Measurements from ENCODE around the gene GSTT2B.
"Not testable (repeated sequence)": the region's sequence is repeated elsewhere in the genome, so short reads cannot be mapped to it uniquely, and the experiment has no call there.

The GSTT2B gene

GRCh38 chr22:23970816-23971486, 10.0 kb upstream of the GSTT2B start:
- no peaks in the 10 kb centered on the region for H3K9me3 Mint-ChIP-seq
- peaks cover 20% of the 10 kb centered on the region for H3K4me1 Mint-ChIP-seq (ENCODE audit: low read depth)
- no peak overlapping the region for H3K4me3 Mint-ChIP-seq
- no peaks in the 10 kb centered on the region for H3K27me3 Mint-ChIP-seq
- peak overlapping the region; percentile 64 for H3K27ac Mint-ChIP-seq
- peaks cover 32% of the 10 kb centered on the region for H3K36me3 Mint-ChIP-seq (ENCODE audit: low read depth)
- DNase-seq = no peak

GRCh38 chr22:23970201-23970641, 9.2 kb upstream of the GSTT2B start:
- Mint-ChIP-seq H3K36me3 (ENCODE audit: low read depth) (peaks cover 32% of the 10 kb centered on the region), H3K9me3 (no peaks in the 10 kb centered on the region), H3K27me3 (no peaks in the 10 kb centered on the region), H3K4me1 (ENCODE audit: low read depth) (peaks cover 20% of the 10 kb centered on the region), H3K4me3 (no peak overlapping the region), H3K27ac (peak overlapping the region; percentile 16)
- no peak for DNase-seq

DNA sequence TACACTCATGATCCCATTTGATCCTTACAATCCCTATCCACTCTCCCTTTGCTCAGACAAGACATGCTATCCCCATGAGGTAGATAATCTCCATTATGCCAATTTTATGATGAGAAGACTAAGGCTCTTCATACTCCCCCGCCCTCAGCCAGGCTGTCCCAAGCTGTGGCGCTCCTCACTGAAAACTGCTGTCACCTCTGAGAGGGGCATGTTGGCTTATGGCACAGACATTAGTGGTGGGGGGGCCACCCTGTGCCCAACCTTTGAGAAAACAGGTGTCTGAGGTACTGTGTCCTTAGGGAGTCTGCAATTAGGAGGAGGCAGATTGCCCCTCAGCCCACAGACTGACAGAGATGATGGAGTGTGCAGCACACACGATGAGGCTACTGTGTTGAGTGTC, 8.1 kb upstream of the GSTT2B start:
- Mint-ChIP-seq H3K4me1 (ENCODE audit: low read depth) (peaks cover 20% of the 10 kb centered on the region), H3K4me3 (no peak overlapping the region), H3K27ac (peak overlapping the region; percentile 29), H3K9me3 (no peaks in the 10 kb centered on the region), H3K27me3 (no peaks in the 10 kb centered on the region), H3K36me3 (ENCODE audit: low read depth) (peaks cover 32% of the 10 kb centered on the region)
- DNase-seq = no peak

GRCh38 chr22:23966568-23966967, 5.6 kb upstream of the GSTT2B start, which contains the start of gene DDTL:
TSS of gene DDTL (plus strand) at chr22:23966888. CDS start at chr22:23966915, 27 bp downstream.
- H3K27ac Mint-ChIP-seq, H3K9me3 Mint-ChIP-seq, DNase-seq, H3K4me3 Mint-ChIP-seq, H3K27me3 Mint-ChIP-seq: not testable (repeated sequence)
- peaks cover 17% of the 10 kb centered on the region for H3K4me1 Mint-ChIP-seq (ENCODE audit: low read depth)
- H3K36me3 Mint-ChIP-seq (ENCODE audit: low read depth) = peaks cover 26% of the 10 kb centered on the region

- not testable (repeated sequence) for DNase-seq, H3K9me3 Mint-ChIP-seq, H3K27ac Mint-ChIP-seq, H3K4me3 Mint-ChIP-seq, H3K27me3 Mint-ChIP-seq
- peaks cover 12% of the 10 kb centered on the region for H3K4me1 Mint-ChIP-seq (ENCODE audit: low read depth)
- H3K36me3 Mint-ChIP-seq (ENCODE audit: low read depth) = peaks cover 22% of the 10 kb centered on the region
These were observed 5.1 kb upstream of the GSTT2B start for GRCh38 chr22:23966094-23966493.

GRCh38 chr22:23956301-23956900, 4.6 kb downstream of the GSTT2B start:
- not testable (repeated sequence) for H3K36me3 Mint-ChIP-seq (ENCODE audit: low read depth); H3K9me3 Mint-ChIP-seq; H3K27me3 Mint-ChIP-seq; H3K27ac Mint-ChIP-seq; H3K4me3 Mint-ChIP-seq; H3K4me1 Mint-ChIP-seq (ENCODE audit: low read depth)
- DNase-seq = peak; percentile 76

DNA sequence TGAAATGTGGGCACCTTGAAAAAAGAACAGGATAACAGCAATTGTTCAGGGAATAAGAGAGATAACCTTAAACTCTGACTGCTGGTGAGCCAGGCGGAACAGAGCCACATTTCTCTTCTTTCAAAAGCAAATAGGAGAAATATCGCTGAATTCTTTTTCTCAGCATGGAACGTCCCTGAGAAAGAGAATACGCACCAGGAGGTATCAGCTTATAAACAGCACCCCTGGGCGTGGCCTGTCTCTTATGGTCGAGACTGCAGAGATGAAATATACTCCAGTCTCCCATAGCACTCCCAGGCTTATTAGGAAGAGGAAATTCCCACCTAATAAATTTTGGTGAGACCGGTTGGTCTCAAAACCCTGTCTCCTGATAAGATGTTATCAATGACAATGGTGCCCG, 5.1 kb downstream of the GSTT2B start:
- not testable (repeated sequence) for DNase-seq; H3K27ac Mint-ChIP-seq; H3K4me1 Mint-ChIP-seq (ENCODE audit: low read depth); H3K36me3 Mint-ChIP-seq (ENCODE audit: low read depth); H3K27me3 Mint-ChIP-seq; H3K4me3 Mint-ChIP-seq; H3K9me3 Mint-ChIP-seq

DNA sequence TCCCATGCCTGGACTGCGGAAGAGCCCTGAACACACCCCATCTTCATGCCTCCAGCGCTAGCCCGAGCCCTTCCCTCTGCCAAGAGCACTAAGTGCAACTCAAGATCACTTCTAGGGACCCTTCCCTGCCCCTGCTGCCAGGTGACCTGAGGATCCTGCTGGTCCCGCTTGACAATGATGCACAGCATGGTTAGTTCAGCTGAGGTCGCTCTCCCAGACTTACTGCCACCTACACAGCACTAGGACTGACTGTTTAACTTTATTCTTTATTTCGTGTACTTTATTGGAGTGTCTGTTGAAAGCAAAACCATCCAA, 6.0 kb downstream of the GSTT2B start:
- H3K4me3 Mint-ChIP-seq; H3K27ac Mint-ChIP-seq; H3K27me3 Mint-ChIP-seq; DNase-seq; H3K4me1 Mint-ChIP-seq (ENCODE audit: low read depth); H3K9me3 Mint-ChIP-seq; H3K36me3 Mint-ChIP-seq (ENCODE audit: low read depth): not testable (repeated sequence)

DNA sequence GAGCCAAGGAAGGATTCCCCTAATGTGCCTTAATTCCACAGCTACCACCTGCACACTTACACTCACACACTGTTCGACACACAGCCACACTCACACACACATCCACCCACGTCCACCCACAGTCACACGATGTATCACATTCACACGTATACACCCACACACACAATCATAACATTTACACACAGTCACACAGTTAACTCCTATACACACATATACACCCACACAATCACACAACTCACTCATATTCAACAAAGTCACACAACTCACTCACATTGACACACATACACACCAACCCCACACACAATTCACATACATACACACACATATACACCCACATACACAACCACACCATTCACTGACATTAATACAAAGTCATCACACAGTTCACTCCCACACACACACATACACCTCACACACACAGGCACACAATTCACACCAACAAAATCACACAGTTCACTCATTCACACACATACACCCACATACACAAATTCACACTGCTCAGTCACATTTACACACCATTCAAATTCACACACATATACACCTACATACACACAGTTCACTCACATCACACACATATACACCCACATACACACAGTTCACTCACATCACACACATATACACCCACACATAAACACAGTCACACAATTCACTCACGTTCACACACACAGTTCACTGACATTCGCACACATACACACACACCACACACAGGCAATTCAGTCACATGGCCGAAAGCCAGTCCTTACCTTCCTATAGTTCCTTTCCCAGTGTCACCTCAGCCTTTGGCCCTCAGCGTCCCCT, 6.6 kb downstream of the GSTT2B start:
- H3K36me3 Mint-ChIP-seq (ENCODE audit: low read depth); DNase-seq; H3K4me3 Mint-ChIP-seq; H3K27ac Mint-ChIP-seq; H3K4me1 Mint-ChIP-seq (ENCODE audit: low read depth); H3K9me3 Mint-ChIP-seq; H3K27me3 Mint-ChIP-seq: not testable (repeated sequence)

GRCh38 chr22:23953485-23953884, 7.5 kb downstream of the GSTT2B start:
- not testable (repeated sequence) for H3K27me3 Mint-ChIP-seq; H3K9me3 Mint-ChIP-seq; DNase-seq; H3K27ac Mint-ChIP-seq; H3K4me3 Mint-ChIP-seq; H3K4me1 Mint-ChIP-seq (ENCODE audit: low read depth); H3K36me3 Mint-ChIP-seq (ENCODE audit: low read depth)

DNA sequence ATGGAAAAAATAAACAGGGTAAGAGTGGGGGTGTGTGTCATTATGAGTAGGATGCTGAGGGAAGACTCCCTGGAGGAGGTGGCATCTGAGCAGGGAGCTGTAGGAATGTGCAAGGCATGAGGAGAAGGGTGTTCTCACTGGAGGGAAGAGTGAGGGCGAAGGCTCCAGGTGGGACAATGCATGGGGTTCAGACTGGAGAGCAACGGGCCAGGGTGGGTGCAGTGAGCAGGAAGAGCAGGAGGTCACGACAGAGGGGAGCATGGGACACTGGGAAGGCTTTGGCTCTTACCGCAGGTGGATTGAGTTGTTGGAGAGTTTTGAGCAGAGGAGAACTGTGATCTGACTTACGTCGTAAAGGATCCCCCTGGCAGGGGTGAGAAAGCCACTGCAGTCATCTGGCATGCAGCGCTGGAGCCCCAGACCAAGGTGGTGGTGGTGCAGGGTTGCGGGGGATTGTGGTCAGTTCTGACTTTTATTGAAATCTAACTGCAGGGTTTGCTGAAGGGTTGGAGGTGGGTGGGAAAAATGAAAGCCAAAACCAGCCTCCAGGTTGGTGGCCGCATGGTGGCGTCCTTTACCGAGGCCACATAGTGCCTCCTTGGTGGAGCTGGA, 8.1 kb downstream of the GSTT2B start:
- not testable (repeated sequence) for H3K27me3 Mint-ChIP-seq; H3K36me3 Mint-ChIP-seq (ENCODE audit: low read depth); H3K9me3 Mint-ChIP-seq; DNase-seq; H3K27ac Mint-ChIP-seq; H3K4me1 Mint-ChIP-seq (ENCODE audit: low read depth); H3K4me3 Mint-ChIP-seq

DNA sequence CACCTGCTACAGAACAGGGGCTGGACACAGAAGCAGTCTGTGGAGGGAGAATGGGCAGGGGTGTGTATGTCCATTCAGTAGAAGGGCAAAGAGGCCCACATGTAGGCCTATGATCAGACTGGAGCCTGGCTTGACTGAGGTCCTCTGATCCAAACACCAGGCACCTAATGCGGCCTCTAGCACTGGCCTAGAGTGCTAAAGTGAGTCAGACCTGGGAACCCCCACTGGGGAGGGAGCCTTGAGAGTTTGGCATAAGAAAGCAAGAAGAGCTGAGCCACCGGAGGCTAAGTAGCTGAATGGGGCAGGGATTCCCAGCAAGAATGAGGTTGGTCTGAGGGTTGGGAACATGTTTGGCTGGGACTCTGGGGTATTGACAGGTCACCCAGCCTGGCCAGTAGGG, 9.6 kb downstream of the GSTT2B start:
- H3K27me3 Mint-ChIP-seq; H3K9me3 Mint-ChIP-seq; H3K4me3 Mint-ChIP-seq; H3K4me1 Mint-ChIP-seq (ENCODE audit: low read depth); DNase-seq; H3K27ac Mint-ChIP-seq; H3K36me3 Mint-ChIP-seq (ENCODE audit: low read depth): not testable (repeated sequence)

- H3K4me3 Mint-ChIP-seq; H3K27ac Mint-ChIP-seq; H3K9me3 Mint-ChIP-seq; H3K27me3 Mint-ChIP-seq; H3K4me1 Mint-ChIP-seq (ENCODE audit: low read depth); DNase-seq; H3K36me3 Mint-ChIP-seq (ENCODE audit: low read depth): not testable (repeated sequence)
These were observed 11.2 kb downstream of the GSTT2B start for GRCh38 chr22:23949764-23950163.

DNA sequence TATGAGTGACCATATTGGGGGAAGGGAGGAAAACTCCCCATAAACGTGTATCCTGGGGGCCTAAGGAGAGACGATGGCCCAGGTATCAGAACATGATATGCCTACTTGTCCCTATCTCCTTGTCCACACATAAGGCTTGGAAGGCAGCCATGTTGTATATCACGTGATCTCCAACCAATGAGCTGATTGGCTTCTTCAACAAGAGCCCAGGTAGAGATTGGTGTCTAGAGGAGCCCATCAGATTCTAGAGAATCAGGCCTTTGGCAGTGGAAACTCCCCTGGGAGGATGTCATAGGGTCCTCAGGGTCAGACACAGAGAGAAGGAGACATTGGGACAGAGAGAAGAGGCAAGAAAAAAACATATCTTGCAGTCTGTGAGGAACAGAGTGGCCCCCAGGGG, 13.6 kb downstream of the GSTT2B start:
- DNase-seq; H3K36me3 Mint-ChIP-seq (ENCODE audit: low read depth); H3K4me3 Mint-ChIP-seq; H3K9me3 Mint-ChIP-seq; H3K4me1 Mint-ChIP-seq (ENCODE audit: low read depth); H3K27ac Mint-ChIP-seq; H3K27me3 Mint-ChIP-seq: not testable (repeated sequence)

GRCh38 chr22:23940166-23940565, 20.8 kb downstream of the GSTT2B start:
- H3K27ac Mint-ChIP-seq; H3K36me3 Mint-ChIP-seq (ENCODE audit: low read depth); H3K4me3 Mint-ChIP-seq; H3K27me3 Mint-ChIP-seq; H3K9me3 Mint-ChIP-seq; H3K4me1 Mint-ChIP-seq (ENCODE audit: low read depth); DNase-seq: not testable (repeated sequence)
